Measurements from ENCODE around the gene COQ7. TPM values are rescaled to one million over a fixed set of nuclear protein-coding genes. Genes with fewer than 3 reads are reported as not detected.

The COQ7 gene
- total RNA-seq, 1 experiment from 2014 or later: 26.6 TPM

DNA sequence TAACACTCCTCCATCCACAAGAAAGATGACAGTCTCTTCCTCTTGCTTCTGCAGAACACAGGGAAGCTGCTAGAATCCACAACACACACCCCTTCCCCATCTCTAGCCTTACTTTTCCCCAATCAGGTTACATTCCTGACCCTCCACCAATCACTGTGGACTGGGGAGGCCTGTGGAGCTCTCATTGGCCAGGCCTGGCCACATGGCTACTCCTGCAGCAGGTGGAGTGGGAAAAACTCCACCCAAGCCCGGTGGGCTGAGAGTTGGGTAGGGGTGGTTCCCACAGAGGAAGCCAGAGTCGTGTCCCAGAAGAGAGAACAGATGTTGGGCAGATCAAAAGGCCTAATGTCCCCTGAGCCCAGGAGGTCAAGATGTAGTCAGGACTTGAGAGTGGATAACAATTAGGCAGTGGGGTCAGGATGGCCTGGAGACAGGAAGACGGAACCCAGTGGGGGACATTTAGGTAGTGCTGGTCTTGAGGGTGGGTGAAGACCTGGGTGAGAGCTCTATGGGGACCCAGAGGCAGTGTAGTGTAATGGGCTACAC lies 22.1 kb downstream of the COQ7 start:
- Histone ChIP-seq H3K4me2 (ENCODE audit: low read length) (no peak overlapping the region), H3K36me3 (ENCODE audit: control insufficient read depth in 1 of 2, insufficient read depth in 2 of 2, low read length in 2 of 2) (no peaks in the 10 kb centered on the region), H3K27me3 (ENCODE audit: insufficient read depth, low read length) (no peaks in the 10 kb centered on the region), H3K4me3 (replicated peaks in 1 of 2; ENCODE audit: low read depth in 1 of 2, low read length in 2 of 2) (no peak overlapping the region), H3K27ac (ENCODE audit: low read depth, low read length) (no peak overlapping the region), H2AFZ (ENCODE audit: low read depth, low read length, poor library complexity, severe bottlenecking) (no peak overlapping the region), H3K9ac (ENCODE audit: low read length) (no peak overlapping the region), H3K9me3 (ENCODE audit: control insufficient read depth in 1 of 2, insufficient read depth in 1 of 2, low read depth in 1 of 2, low read length in 2 of 2) (no peaks in the 10 kb centered on the region), H3K4me1 (ENCODE audit: control insufficient read depth in 1 of 2, insufficient read depth in 2 of 2, low read length in 2 of 2) (peaks cover 14 to 42% of the 10 kb centered on the region in 2 experiments), H3K79me2 (ENCODE audit: insufficient read depth, low read length) (no peaks in the 10 kb centered on the region), H4K20me1 (ENCODE audit: insufficient read depth) (no peaks in the 10 kb centered on the region), H3K9me2 (ENCODE audit: insufficient read depth) (no peaks in the 10 kb centered on the region)
- BruUV-seq (replicated peaks): no TSS peak
- CTCF ChIA-PET: no interaction called here
- intact Hi-C loops (cut with micrococcal nuclease): loop anchor here (5.0 to 10.0 kb wide), 2 partner anchors 107 to 795 kb away; partner anchors contain the start of genes GPRC5B and TMC7
- ATAC-seq (no peak), DNase-seq (ENCODE audit: low read depth, low spot score) (no peak)
- TF ChIP-seq FOSL1 (IDR thresholded peaks at IDR 0.05; ENCODE audit: low read depth) (no peak), POLR2AphosphoS5 (IDR thresholded peaks at IDR 0.05; ENCODE audit: low read depth, low read length) (no peak), ZNF274 (IDR thresholded peaks at IDR 0.05; ENCODE audit: low read depth, low read length) (no peak), POLR2A (IDR thresholded peaks at IDR 0.05; ENCODE audit: borderline replicate concordance, extremely low read depth, insufficient read depth, insufficient read length) (no peak), SIN3A (IDR thresholded peaks at IDR 0.05; ENCODE audit: low read depth) (no peak), EZH2phosphoT487 (IDR thresholded peaks at IDR 0.05; ENCODE audit: borderline replicate concordance) (no peak), RAD21 (IDR thresholded peaks at IDR 0.05; ENCODE audit: low read depth) (no peak), EZH2 (IDR thresholded peaks at IDR 0.05) (no peak)
- RAD21 ChIA-PET (ENCODE audit: low non-redundant PET in 1 of 2, low total read pairs in 2 of 2, uncharacterized antibody in 2 of 2, unreplicated experiment in 2 of 2): interaction anchor here in 1 of 2 experiments (0.7 kb wide), 1 partner anchor 73 kb away, joined by 3 read pairs; no protein-coding TSS in a partner anchor
- POLR2A ChIA-PET: no interaction called here

DNA sequence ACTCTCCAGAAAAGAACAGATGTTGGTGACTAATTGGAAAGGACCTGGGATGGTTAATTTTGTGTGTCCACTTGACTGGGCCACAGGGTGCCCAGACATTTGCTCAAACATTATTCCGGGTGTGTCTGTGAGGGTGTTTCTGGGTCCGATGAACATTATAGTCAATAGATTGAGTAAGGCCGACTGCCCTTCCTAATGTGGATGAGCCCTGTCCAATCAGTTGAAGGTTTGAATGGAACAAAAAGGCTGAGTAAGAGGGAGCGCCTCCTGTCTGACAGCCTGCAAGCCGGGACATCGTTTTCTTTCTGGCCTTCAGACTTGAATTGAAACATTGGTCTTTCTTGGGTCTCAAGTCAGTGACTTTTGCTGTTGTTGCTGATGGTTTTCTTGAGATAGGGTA lies 23.5 kb downstream of the COQ7 start:
- ATAC-seq: no peak
- H3K9me2 ChIP-seq (ENCODE audit: insufficient read depth): no peaks in the 10 kb centered on the region
- DNase-seq (ENCODE audit: low read depth, low spot score): no peak

More for the DNA sequence above, 23.5 kb downstream of the COQ7 start:
- POLR2A ChIA-PET: no interaction called here
- CTCF ChIA-PET: no interaction called here
- no peak overlapping the region for H2AFZ ChIP-seq (ENCODE audit: low read depth, low read length, poor library complexity, severe bottlenecking)
- H3K27me3 ChIP-seq (ENCODE audit: insufficient read depth, low read length): no peaks in the 10 kb centered on the region
- no peaks in the 10 kb centered on the region for H3K9me3 ChIP-seq (ENCODE audit: control insufficient read depth in 1 of 2, insufficient read depth in 1 of 2, low read depth in 1 of 2, low read length in 2 of 2)
- H3K27ac ChIP-seq (ENCODE audit: low read depth, low read length): no peak overlapping the region
- no peaks in the 10 kb centered on the region for H3K79me2 ChIP-seq (ENCODE audit: insufficient read depth, low read length)
- no peak overlapping the region for H3K4me2 ChIP-seq (ENCODE audit: low read length)
- no peaks in the 10 kb centered on the region for H4K20me1 ChIP-seq (ENCODE audit: insufficient read depth)
- no peaks in the 10 kb centered on the region for H3K36me3 ChIP-seq (ENCODE audit: control insufficient read depth in 1 of 2, insufficient read depth in 2 of 2, low read length in 2 of 2)
- H3K4me3 ChIP-seq (replicated peaks in 1 of 2; ENCODE audit: low read depth in 1 of 2, low read length in 2 of 2): no peak overlapping the region
- no peak overlapping the region for H3K9ac ChIP-seq (ENCODE audit: low read length)
- no TSS peak for BruUV-seq (replicated peaks)
- intact Hi-C loops (cut with micrococcal nuclease): no loop called here
- peaks cover 24 to 51% of the 10 kb centered on the region in 2 experiments for H3K4me1 ChIP-seq (ENCODE audit: control insufficient read depth in 1 of 2, insufficient read depth in 2 of 2, low read length in 2 of 2)
- RAD21 ChIA-PET (ENCODE audit: low non-redundant PET in 1 of 2, low total read pairs in 2 of 2, uncharacterized antibody in 2 of 2, unreplicated experiment in 2 of 2): no interaction called here
- TF ChIP-seq, protein P1, sequence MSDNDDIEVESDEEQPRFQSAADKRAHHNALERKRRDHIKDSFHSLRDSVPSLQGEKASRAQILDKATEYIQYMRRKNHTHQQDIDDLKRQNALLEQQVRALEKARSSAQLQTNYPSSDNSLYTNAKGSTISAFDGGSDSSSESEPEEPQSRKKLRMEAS (IDR thresholded peaks at IDR 0.05): no peak
- TF ChIP-seq, protein P2, sequence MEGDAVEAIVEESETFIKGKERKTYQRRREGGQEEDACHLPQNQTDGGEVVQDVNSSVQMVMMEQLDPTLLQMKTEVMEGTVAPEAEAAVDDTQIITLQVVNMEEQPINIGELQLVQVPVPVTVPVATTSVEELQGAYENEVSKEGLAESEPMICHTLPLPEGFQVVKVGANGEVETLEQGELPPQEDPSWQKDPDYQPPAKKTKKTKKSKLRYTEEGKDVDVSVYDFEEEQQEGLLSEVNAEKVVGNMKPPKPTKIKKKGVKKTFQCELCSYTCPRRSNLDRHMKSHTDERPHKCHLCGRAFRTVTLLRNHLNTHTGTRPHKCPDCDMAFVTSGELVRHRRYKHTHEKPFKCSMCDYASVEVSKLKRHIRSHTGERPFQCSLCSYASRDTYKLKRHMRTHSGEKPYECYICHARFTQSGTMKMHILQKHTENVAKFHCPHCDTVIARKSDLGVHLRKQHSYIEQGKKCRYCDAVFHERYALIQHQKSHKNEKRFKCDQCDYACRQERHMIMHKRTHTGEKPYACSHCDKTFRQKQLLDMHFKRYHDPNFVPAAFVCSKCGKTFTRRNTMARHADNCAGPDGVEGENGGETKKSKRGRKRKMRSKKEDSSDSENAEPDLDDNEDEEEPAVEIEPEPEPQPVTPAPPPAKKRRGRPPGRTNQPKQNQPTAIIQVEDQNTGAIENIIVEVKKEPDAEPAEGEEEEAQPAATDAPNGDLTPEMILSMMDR (IDR thresholded peaks at IDR 0.05 in 2 of 3, conservative IDR thresholded peaks at IDR 0.05 in 1 of 3; ENCODE audit: borderline replicate concordance in 1 of 3, insufficient read depth in 1 of 3, low read depth in 2 of 3, low read length in 2 of 3): 0 out of 6 replicates have a peak, but pooled peaks of 1 of the 3 experiments have one; percentile 14
